BJ (cell line): Measurements from ENCODE around the gene CTRB2. TPM values are rescaled to one million over a fixed set of nuclear protein-coding genes. Genes with fewer than 3 reads are reported as not detected.

Experiments
- CTCF ChIA-PET: fragments of 350-600 bp; formaldehyde crosslinking; extraction: SDS; loops from one replicate; lab custom pipeline; 2021; ENCODE audit warnings: antibody characterized with exemption, inconsistent platforms; lab: Yijun Ruan, JAX
- POLR2A ChIA-PET: fragments of 300-600 bp; sonication (Branson Sonifier 250); formaldehyde crosslinking; extraction: SDS; loops from one replicate; lab custom pipeline; 2021; ENCODE audit warnings: antibody characterized with exemption; lab: Charles Lee
- DNase-seq: peaks from one replicate; pipeline ENCODE4 v3.0.0-alpha.2; 2011; ENCODE audit warnings: low read depth
- H3K27me3 ChIP-seq: 2 replicates; pipeline ENCODE4 v1.6.0; 2011; ENCODE audit warnings: low read length; ENCODE audit not compliant: control insufficient read depth, insufficient read depth
- H3K36me3 ChIP-seq: 2 replicates; pipeline ENCODE4 v1.5.1; 2011; ENCODE audit warnings: low read length; ENCODE audit not compliant: control insufficient read depth, insufficient read depth
- H3K4me3 ChIP-seq: 2 replicates; pipeline ENCODE4 v1.5.1; 2011; ENCODE audit warnings: low read depth, mild to moderate bottlenecking, control low read depth, low read length
- polyA plus RNA-seq: library from polyadenylated mRNA; depleted of rRNA; stranded (reverse); fragments of >200 nt; gene quantifications from 2 replicates; pipeline ENCODE4 v1.2.3, GENCODE V29; 2011
- TF ChIP-seq, protein P1 (sequence below): IDR thresholded peaks from 2 replicates; pipeline ENCODE4 v1.5.1; 2011; ENCODE audit warnings: low read depth, mild to moderate bottlenecking, control low read depth, inconsistent platforms, low read length, moderate library complexity; ENCODE audit not compliant: insufficient read depth

CTRB2 gene
- polyA plus RNA-seq, 1 experiment = not detected

DNA sequence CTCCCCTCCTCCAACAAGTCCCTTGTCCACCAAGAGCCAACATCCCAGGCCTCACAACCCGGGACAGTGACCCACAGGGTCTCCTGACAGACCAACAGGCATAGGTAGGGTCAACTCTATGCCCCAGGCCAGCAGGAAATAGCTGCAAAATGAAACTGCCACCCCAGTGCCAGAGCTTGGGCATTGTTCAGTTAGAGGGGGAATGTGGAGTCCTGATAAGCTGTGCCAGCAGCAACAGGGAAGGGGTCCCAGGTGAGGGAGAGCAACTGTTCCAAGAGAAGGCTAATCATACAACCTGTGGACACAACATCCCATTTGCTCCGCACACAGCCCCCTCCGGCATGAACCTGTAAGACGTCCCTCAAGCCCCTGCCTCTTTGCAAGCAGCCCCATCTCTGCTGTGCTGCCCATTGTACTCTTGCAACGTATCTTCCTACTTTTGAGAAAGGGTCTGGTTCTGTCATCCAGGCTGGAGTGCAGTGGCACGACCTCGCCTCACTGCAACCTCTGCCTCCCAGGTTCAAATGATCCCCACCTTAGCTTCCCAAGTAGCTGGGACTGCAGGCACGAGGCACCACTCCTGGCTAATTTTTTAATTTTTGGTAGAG, 17.2 kb downstream of the CTRB2 start:
- DNase-seq = no peak
- CTCF ChIA-PET = interaction anchor here (1.0 to 2.8 kb wide), 3 partner anchors 10 to 275 kb away, joined by 3 to 9 read pairs (median 3); no protein-coding TSS in a partner anchor

DNA sequence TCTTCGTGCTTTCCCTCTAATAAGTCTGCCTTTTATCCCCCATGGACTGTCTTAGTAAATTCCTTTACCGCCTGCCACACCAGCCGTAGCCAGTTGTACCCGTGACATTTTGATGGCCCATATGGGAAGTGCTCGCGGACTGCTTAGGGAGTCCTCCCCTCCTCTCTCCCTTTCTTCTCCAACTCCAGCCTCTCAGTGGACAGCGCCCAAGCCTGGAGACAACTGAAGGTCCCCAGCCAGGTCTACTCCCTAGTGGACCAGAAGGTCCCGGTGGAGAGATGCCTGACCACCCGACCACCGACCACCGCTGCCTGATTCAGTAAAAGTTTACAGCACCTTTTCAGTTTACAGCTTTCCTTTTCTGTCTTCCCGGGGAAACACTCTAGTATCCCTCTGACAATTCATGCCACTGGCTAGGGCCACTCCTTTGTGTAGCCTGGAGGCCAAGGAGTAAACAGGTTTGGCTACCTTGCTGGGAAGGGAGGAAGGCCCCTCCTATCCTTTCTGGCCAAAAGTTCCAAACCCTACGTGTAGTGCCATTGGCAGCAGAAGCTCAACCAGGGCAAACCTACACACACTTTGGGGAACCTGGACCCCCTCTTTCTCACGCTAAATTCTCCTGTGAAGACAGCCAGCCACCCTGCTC, 18.0 kb downstream of the CTRB2 start:
- Histone ChIP-seq H3K4me3 (no peak overlapping the region), H3K36me3 (no peaks in the 10 kb centered on the region), H3K27me3 (peaks cover 2% of the 10 kb centered on the region; the same call in 1 of the 2 replicates)
- TF ChIP-seq, protein P1, sequence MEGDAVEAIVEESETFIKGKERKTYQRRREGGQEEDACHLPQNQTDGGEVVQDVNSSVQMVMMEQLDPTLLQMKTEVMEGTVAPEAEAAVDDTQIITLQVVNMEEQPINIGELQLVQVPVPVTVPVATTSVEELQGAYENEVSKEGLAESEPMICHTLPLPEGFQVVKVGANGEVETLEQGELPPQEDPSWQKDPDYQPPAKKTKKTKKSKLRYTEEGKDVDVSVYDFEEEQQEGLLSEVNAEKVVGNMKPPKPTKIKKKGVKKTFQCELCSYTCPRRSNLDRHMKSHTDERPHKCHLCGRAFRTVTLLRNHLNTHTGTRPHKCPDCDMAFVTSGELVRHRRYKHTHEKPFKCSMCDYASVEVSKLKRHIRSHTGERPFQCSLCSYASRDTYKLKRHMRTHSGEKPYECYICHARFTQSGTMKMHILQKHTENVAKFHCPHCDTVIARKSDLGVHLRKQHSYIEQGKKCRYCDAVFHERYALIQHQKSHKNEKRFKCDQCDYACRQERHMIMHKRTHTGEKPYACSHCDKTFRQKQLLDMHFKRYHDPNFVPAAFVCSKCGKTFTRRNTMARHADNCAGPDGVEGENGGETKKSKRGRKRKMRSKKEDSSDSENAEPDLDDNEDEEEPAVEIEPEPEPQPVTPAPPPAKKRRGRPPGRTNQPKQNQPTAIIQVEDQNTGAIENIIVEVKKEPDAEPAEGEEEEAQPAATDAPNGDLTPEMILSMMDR = no peak
- no peak for DNase-seq
- ChIA-PET POLR2A (no interaction called here), CTCF (interaction anchor here (2.8 kb wide), 1 partner anchor 10 kb away, joined by 9 read pairs; no protein-coding TSS in a partner anchor)

More for the DNA sequence above, 17.2 kb downstream of the CTRB2 start:
- no peak overlapping the region for H3K4me3 ChIP-seq
- TF ChIP-seq, protein P1 = no peak
- POLR2A ChIA-PET = no interaction called here
- no peaks in the 10 kb centered on the region for H3K36me3 ChIP-seq
- peaks cover 2% of the 10 kb centered on the region; the same call in 1 of the 2 replicates for H3K27me3 ChIP-seq

DNA sequence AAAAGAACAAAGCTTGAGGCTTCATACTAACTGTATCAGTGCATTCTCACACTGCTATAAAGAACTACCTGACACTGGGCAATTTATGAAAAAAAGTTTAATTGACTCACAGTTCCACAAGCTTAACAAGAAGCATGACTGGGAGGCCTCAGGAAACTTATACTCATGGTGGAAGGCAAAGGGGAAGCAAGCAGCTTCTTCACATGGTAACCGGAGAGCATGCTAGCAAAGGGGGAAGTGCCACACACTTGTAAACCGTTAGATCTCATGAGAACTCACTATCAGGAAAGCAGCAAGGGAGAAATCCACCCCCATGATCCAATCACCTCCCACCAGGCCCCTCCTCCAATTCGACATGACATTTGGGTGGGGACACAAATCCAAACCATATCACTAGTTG, 25.3 kb downstream of the CTRB2 start:
- Histone ChIP-seq H3K4me3 (no peak overlapping the region), H3K36me3 (no peaks in the 10 kb centered on the region), H3K27me3 (no peaks in the 10 kb centered on the region)
- ChIA-PET POLR2A (no interaction called here), CTCF (interaction anchor here (1.2 kb wide), 1 partner anchor 24 kb away, joined by 3 read pairs; no protein-coding TSS in a partner anchor)
- TF ChIP-seq, protein P1 = no peak
- no peak for DNase-seq

DNA sequence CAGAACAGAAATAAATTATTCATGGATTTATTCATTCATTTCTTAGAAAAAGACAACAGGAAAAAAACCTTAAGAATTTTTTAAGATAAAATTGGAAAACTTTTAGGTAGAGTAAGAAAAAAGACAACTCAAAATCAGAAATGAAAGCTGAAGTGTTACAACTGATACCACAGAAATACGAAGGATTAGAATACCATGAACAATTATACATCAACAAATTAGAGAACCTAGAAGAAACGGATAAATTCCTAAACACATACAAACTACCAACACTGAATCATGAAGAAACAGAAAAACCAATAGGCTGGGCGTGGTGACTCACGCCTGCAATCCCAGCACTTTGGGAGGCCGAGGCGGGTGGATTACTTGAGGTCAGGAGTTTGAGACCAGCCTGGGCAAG, 27.8 kb downstream of the CTRB2 start:
- TF ChIP-seq, protein P1 = no peak
- ChIA-PET CTCF (no interaction called here), POLR2A (no interaction called here)
- Histone ChIP-seq H3K27me3 (no peaks in the 10 kb centered on the region), H3K36me3 (no peaks in the 10 kb centered on the region), H3K4me3 (no peak overlapping the region)
- DNase-seq = no peak

DNA sequence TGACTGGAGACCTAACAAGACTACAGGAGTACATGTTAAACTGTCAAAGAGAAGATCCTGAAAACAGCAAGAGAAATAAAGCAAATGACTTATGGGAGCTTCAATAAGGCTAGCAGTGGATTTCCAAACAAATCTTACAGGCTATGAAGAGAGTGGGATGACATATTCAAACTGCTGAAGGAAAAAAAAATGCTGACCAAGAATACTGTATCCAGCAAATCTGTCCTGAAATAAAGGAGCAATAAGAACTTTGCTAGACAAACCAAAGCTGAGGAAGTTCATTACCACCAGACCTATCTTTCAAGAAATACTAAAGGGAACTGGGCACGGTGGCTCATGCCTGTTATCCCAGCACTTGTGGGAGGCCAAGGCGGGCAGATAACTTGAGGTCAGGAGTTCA, 30.0 kb downstream of the CTRB2 start:
- POLR2A ChIA-PET = no interaction called here
- TF ChIP-seq, protein P1 = no peak
- no peaks in the 10 kb centered on the region for H3K36me3 ChIP-seq
- no peaks in the 10 kb centered on the region for H3K27me3 ChIP-seq
- CTCF ChIA-PET = no interaction called here
- no peak for DNase-seq
- no peak overlapping the region for H3K4me3 ChIP-seq
